Measurements from ENCODE around the gene ADRA2B. TPM values are rescaled to one million over a fixed set of nuclear protein-coding genes. Genes with fewer than 3 reads are reported as not detected.

Gene ADRA2B
- total RNA-seq: 0.09 TPM in 1 of 2 replicates, not detected in the other

GRCh38 chr2:96116424-96116878, at the start of gene ADRA2B:
Gene ADRA2B (minus strand): TSS chr2:96116571. CDS start chr2:96116149, 422 bp downstream.

GRCh38 chr2:96145036-96145847, 28.9 kb upstream of the ADRA2B start, which contains the start of gene DUSP2:
Gene DUSP2 (minus strand): TSS chr2:96145440. CDS start chr2:96145354, 86 bp downstream.

GRCh38 chr2:96138179-96139145, 22.1 kb upstream of the ADRA2B start, which contains the start of gene ASTL:
Gene ASTL (minus strand): TSS chr2:96138502. CDS start chr2:96138436, 66 bp downstream.

Other genes starting within 250 kb of the ADRA2B start
- gene ANKRD36C, start 124.7 kb downstream of the ADRA2B start, total RNA-seq: 17.2 and 26.0 TPM in 2 replicates
- 2.3 and 3.1 TPM in 2 replicates for gene GPAT2, start 81.7 kb downstream of the ADRA2B start, total RNA-seq
- gene ASTL, start 21.9 kb upstream of the ADRA2B start, total RNA-seq: not detected in 2 replicates
- 0.28 and 1.8 TPM in 2 replicates for gene DUSP2, start 28.9 kb upstream of the ADRA2B start, total RNA-seq
- gene STARD7, start 92.3 kb upstream of the ADRA2B start, total RNA-seq: 72.5 and 95.9 TPM in 2 replicates
- gene TMEM127, start 149.4 kb upstream of the ADRA2B start, total RNA-seq: 11.8 and 17.8 TPM in 2 replicates
- 54.5 and 67.6 TPM in 2 replicates for gene CIAO1, start 149.7 kb upstream of the ADRA2B start, total RNA-seq
- 35.1 and 37.5 TPM in 2 replicates for gene SNRNP200, start 189.0 kb upstream of the ADRA2B start, total RNA-seq
- gene ITPRIPL1, start 208.7 kb upstream of the ADRA2B start, total RNA-seq: 0.43 and 0.74 TPM in 2 replicates
- 1.6 and 1.8 TPM in 2 replicates for gene NCAPH, start 219.2 kb upstream of the ADRA2B start, total RNA-seq

Data from smooth muscle cell of bladder (primary cell).